MCF 10A (cell line): ENCODE data around the gene CALY. TPM values are rescaled to one million over a fixed set of nuclear protein-coding genes. Genes with fewer than 3 reads are reported as not detected.
A peak's percentile ranks its signal among the peaks of the same experiment; 100 is the strongest.

Experiments
- BruUV-seq: library from RNA; stranded (reverse); fragments of 400-500 nt; replicated peaks from 2 replicates; lab custom pipeline; 2021; lab: Mats Ljungman, UMichigan
- CTCF ChIA-PET: fragments of 300-600 bp; sonication (Branson Sonifier 250); formaldehyde crosslinking; extraction: SDS; loops from one replicate; lab custom pipeline; 2021; ENCODE audit warnings: antibody characterized with exemption, inconsistent platforms; lab: Yijun Ruan, JAX
- POLR2A ChIA-PET: fragments of 300-600, 350-650 bp; sonication (Branson Sonifier 250); formaldehyde crosslinking; extraction: SDS; loops from one replicate; lab custom pipeline; 2020; ENCODE audit warnings: antibody characterized with exemption, inconsistent platforms; lab: Yijun Ruan, JAX
- DNase-seq: peaks from one replicate; pipeline ENCODE4 v3.0.0-alpha.2; 2018; ENCODE audit not compliant: unreplicated experiment
- H3K27ac Mint-ChIP-seq: one replicate; pipeline ENCODE4 v1.8.0; 2022; ENCODE audit warnings: mild to moderate bottlenecking, low read depth, mixed read lengths; ENCODE audit not compliant: unreplicated experiment
- H3K27me3 Mint-ChIP-seq: one replicate; pipeline ENCODE4 v1.8.0; 2022; ENCODE audit warnings: mixed read lengths; ENCODE audit not compliant: insufficient read depth, unreplicated experiment
- H3K36me3 Mint-ChIP-seq: one replicate; pipeline ENCODE4 v1.8.0; 2022; ENCODE audit warnings: mild to moderate bottlenecking, moderate library complexity, mixed read lengths; ENCODE audit not compliant: insufficient read depth, unreplicated experiment
- H3K4me1 Mint-ChIP-seq: one replicate; pipeline ENCODE4 v1.8.0; 2022; ENCODE audit warnings: mixed read lengths; ENCODE audit not compliant: insufficient read depth, unreplicated experiment
- H3K4me3 Mint-ChIP-seq: one replicate; pipeline ENCODE4 v1.8.0; 2022; ENCODE audit warnings: mild to moderate bottlenecking, moderate library complexity, mixed read lengths; ENCODE audit not compliant: unreplicated experiment
- H3K9me3 Mint-ChIP-seq: one replicate; pipeline ENCODE4 v1.8.0; 2022; ENCODE audit warnings: mixed read lengths; ENCODE audit not compliant: unreplicated experiment
- CTCF ChIP-seq: fragments of 200-600 bp; IDR thresholded peaks from one replicate; pipeline ENCODE4 v1.8.0; 2022; ENCODE audit warnings: antibody characterized with exemption, mild to moderate bottlenecking; ENCODE audit not compliant: unreplicated experiment
- intact Hi-C: fragments of 100-400 bp; cut with micrococcal nuclease; formaldehyde crosslinking; loops from 2 replicates; pipeline ENCODE4 v1.14.1; 2022
- total RNA-seq: library from RNA; stranded (reverse); gene quantifications from 2 replicates; pipeline ENCODE4 v1.2.3, GENCODE V29; 2022

Gene CALY
- total RNA-seq, 1 experiment from 2014 or later, result not detected

- ChIA-PET POLR2A (no interaction called here), CTCF (interaction anchor here (0.6 kb wide), 1 partner anchor 17 kb away, joined by 3 read pairs; no protein-coding TSS in a partner anchor)
- Mint-ChIP-seq H3K27me3 (no peaks in the 10 kb centered on the region), H3K4me3 (no peak overlapping the region), H3K9me3 (no peaks in the 10 kb centered on the region), H3K4me1 (peaks cover 11% of the 10 kb centered on the region), H3K36me3 (peaks cover 21% of the 10 kb centered on the region), H3K27ac (no peak overlapping the region)
- intact Hi-C loops, result loop anchor here (10.0 kb wide), 1 partner anchor 657 kb away; no protein-coding TSS in a partner anchor
- no peak for DNase-seq
- BruUV-seq, result no TSS peak
- no peak for TF ChIP-seq CTCF
Observed at GRCh38 chr10:133312016-133312768, 24.5 kb downstream of the CALY start.

GRCh38 chr10:133311570-133311969, 25.1 kb downstream of the CALY start:
- no peak overlapping the region for H3K4me3 Mint-ChIP-seq
- intact Hi-C loops, result loop anchor here (10.0 kb wide), 1 partner anchor 657 kb away; no protein-coding TSS in a partner anchor
- H3K27me3 Mint-ChIP-seq, result no peaks in the 10 kb centered on the region
- no peak overlapping the region for H3K27ac Mint-ChIP-seq
- ChIA-PET CTCF (interaction anchor here (1.7 kb wide), 1 partner anchor 18 kb away, joined by 9 read pairs; no protein-coding TSS in a partner anchor), POLR2A (no interaction called here)
- peaks cover 14% of the 10 kb centered on the region for H3K4me1 Mint-ChIP-seq
- peaks cover 21% of the 10 kb centered on the region for H3K36me3 Mint-ChIP-seq
- DNase-seq, result no peak
- TF ChIP-seq CTCF, result no peak
- no peaks in the 10 kb centered on the region for H3K9me3 Mint-ChIP-seq
- no TSS peak for BruUV-seq

- Mint-ChIP-seq H3K4me3 (no peak overlapping the region), H3K27ac (no peak overlapping the region), H3K27me3 (no peaks in the 10 kb centered on the region), H3K36me3 (peaks cover 21% of the 10 kb centered on the region), H3K9me3 (no peaks in the 10 kb centered on the region), H3K4me1 (peaks cover 14% of the 10 kb centered on the region)
- no TSS peak for BruUV-seq
- intact Hi-C loops, result loop anchor here (10.0 kb wide), 1 partner anchor 656 kb away; no protein-coding TSS in a partner anchor
- no peak for DNase-seq
- POLR2A ChIA-PET, result no interaction called here
- CTCF ChIA-PET, result interaction anchor here (0.6 to 1.7 kb wide), 2 partner anchors 19 to 50 kb away, joined by 5 to 9 read pairs; no protein-coding TSS in a partner anchor
- no peak for TF ChIP-seq CTCF
Observed at GRCh38 chr10:133310789-133311188, 25.9 kb downstream of the CALY start.

GRCh38 chr10:133310399-133310755, 26.3 kb downstream of the CALY start:
- ChIA-PET POLR2A (interaction anchor here (1.5 kb wide), 1 partner anchor 50 kb away, joined by 5 read pairs; no protein-coding TSS in a partner anchor), CTCF (interaction anchor here (0.6 to 1.7 kb wide), 3 partner anchors 18 to 51 kb away, joined by 4 to 9 read pairs (median 5); no protein-coding TSS in a partner anchor)
- no peak overlapping the region for H3K27ac Mint-ChIP-seq
- no peaks in the 10 kb centered on the region for H3K27me3 Mint-ChIP-seq
- no peak for TF ChIP-seq CTCF
- BruUV-seq, result TSS peak; percentile 11
- intact Hi-C loops, result loop anchor here (10.0 kb wide), 1 partner anchor 656 kb away; no protein-coding TSS in a partner anchor
- H3K4me3 Mint-ChIP-seq, result no peak overlapping the region
- no peak for DNase-seq
- H3K4me1 Mint-ChIP-seq, result peaks cover 17% of the 10 kb centered on the region
- no peaks in the 10 kb centered on the region for H3K9me3 Mint-ChIP-seq
- peaks cover 21% of the 10 kb centered on the region for H3K36me3 Mint-ChIP-seq
